Uterus (tissue), 2 donors: ENCODE data around the gene SHISAL2A.

Experiments used
- CTCF ChIP-seq, 4 experiments: fragments of 200-600 bp in 2 of 4; fragments of 450-650 bp in 2 of 4; sonication (generic) in 2 of 4; IDR thresholded peaks; one replicate each; pipeline ENCODE4 v1.5.1; 2016 to 2019; ENCODE audit warnings: antibody characterized with exemption in 4 of 4, mild to moderate bottlenecking in 2 of 4, moderate library complexity in 1 of 4
- POLR2A ChIP-seq, 2 donors: fragments of 450-650 bp; IDR thresholded peaks; one replicate each; pipeline ENCODE4 v1.6.1; 2016; ENCODE audit warnings: antibody characterized with exemption in 2 of 2, mild to moderate bottlenecking in 1 of 2, moderate library complexity in 1 of 2

- no peak for TF ChIP-seq POLR2A (IDR thresholded peaks at IDR 0.05)
- TF ChIP-seq CTCF (IDR thresholded peaks at IDR 0.05) = no peak
Observed at GRCh38 chr1:52663716-52664115, 30.7 kb downstream of the SHISAL2A start.
